Keratinocyte (primary cell): ENCODE results near the gene HHATL. TPM values are rescaled to one million over a fixed set of nuclear protein-coding genes. Genes with fewer than 3 reads are reported as not detected.

Experiments
- DNase-seq: peaks from one replicate; pipeline ENCODE4 v3.0.0-alpha.2; 2011; ENCODE audit warnings: low read depth, missing footprints, low spot score
- FAIRE-seq: peaks from 2 replicates; lab custom pipeline; 2011; peaks lifted over from hg19 to GRCh38; lab: Jason Lieb, UNC
- H2AFZ ChIP-seq: 2 replicates; pipeline ENCODE4 v1.6.0; 2012; ENCODE audit warnings: low read length, control low read depth, inconsistent platforms; ENCODE audit not compliant: control insufficient read depth
- H3K27ac ChIP-seq: 2 replicates; pipeline ENCODE4 v1.5.1; 2011; ENCODE audit warnings: low read length; ENCODE audit not compliant: control insufficient read depth, insufficient read depth
- H3K27me3 ChIP-seq: 3 replicates; pipeline ENCODE4 v1.6.0; 2011; ENCODE audit warnings: low read length; ENCODE audit not compliant: control insufficient read depth, insufficient read depth; ENCODE audit errors: extremely low read depth
- H3K36me3 ChIP-seq, 2 experiments: 2 replicates in 1 of 2; 3 replicates in 1 of 2; pipeline ENCODE4 v1.5.1; 2011; ENCODE audit warnings: low read length in 2 of 2, mild to moderate bottlenecking in 1 of 2; ENCODE audit not compliant: control insufficient read depth in 2 of 2, insufficient read depth in 2 of 2; ENCODE audit errors: extremely low read depth in 1 of 2
- H3K4me1 ChIP-seq: 3 replicates; pipeline ENCODE4 v1.5.1; 2011; ENCODE audit warnings: low read length; ENCODE audit not compliant: control insufficient read depth, insufficient read depth; ENCODE audit errors: extremely low read depth
- H3K4me2 ChIP-seq: 3 replicates; pipeline ENCODE4 v1.6.0; 2011; ENCODE audit warnings: low read depth, low read length; ENCODE audit not compliant: control insufficient read depth, insufficient read depth; ENCODE audit errors: extremely low read depth
- H3K4me3 ChIP-seq, 3 experiments: fragments of 200-600 bp in 1 of 3; sonication (generic) in 1 of 3; 2 replicates in 2 of 3; 3 replicates in 1 of 3; pipeline ENCODE4 v1.5.1; 2011 to 2016; ENCODE audit warnings: low read length in 3 of 3, mild to moderate bottlenecking in 3 of 3, control low read depth in 2 of 3, inconsistent platforms in 1 of 3, low read depth in 1 of 3, mixed read lengths in 1 of 3, mixed run types in 1 of 3, moderate library complexity in 1 of 3; ENCODE audit not compliant: control insufficient read depth in 2 of 3, insufficient read depth in 2 of 3; ENCODE audit errors: extremely low read depth in 1 of 3
- H3K79me2 ChIP-seq: 2 replicates; pipeline ENCODE4 v1.6.0; 2012; ENCODE audit warnings: low read length; ENCODE audit not compliant: control insufficient read depth, insufficient read depth
- H3K9ac ChIP-seq: 3 replicates; pipeline ENCODE4 v1.6.0; 2011; ENCODE audit warnings: low read length; ENCODE audit not compliant: control insufficient read depth, insufficient read depth; ENCODE audit errors: extremely low read depth
- H3K9me1 ChIP-seq: 3 replicates; pipeline ENCODE4 v1.6.0; 2011; ENCODE audit warnings: low read length; ENCODE audit not compliant: control insufficient read depth, insufficient read depth; ENCODE audit errors: extremely low read depth
- H3K9me3 ChIP-seq: 2 replicates; pipeline ENCODE4 v1.5.1; 2012; ENCODE audit warnings: low read depth, low read length; ENCODE audit not compliant: control insufficient read depth
- H4K20me1 ChIP-seq: 3 replicates; pipeline ENCODE4 v1.6.0; 2011; ENCODE audit warnings: low read length; ENCODE audit not compliant: control insufficient read depth, insufficient read depth; ENCODE audit errors: extremely low read depth
- CTCF ChIP-seq, 3 experiments: IDR thresholded peaks in 1 of 3; conservative IDR thresholded peaks in 1 of 3; optimal IDR thresholded peaks in 1 of 3; 2 replicates in 2 of 3; 3 replicates in 1 of 3; pipeline versions ENCODE3 to v1.5.1; 2011; ENCODE audit warnings: low read length in 3 of 3, mild to moderate bottlenecking in 3 of 3, moderate library complexity in 2 of 3, control low read depth in 1 of 3, inconsistent platforms in 1 of 3; ENCODE audit not compliant: insufficient read depth in 2 of 3; ENCODE audit errors: extremely low read depth in 1 of 3
- EZH2 ChIP-seq: IDR thresholded peaks from one replicate; pipeline ENCODE4 v1.6.1; 2012; ENCODE audit warnings: inconsistent platforms, mild to moderate bottlenecking, low read length, moderate library complexity
- dilution Hi-C: fragments of 300-500 bp; cut with MboI; formaldehyde crosslinking; loops from one replicate; pipeline ENCODE4 v1.7.0; 2020; ENCODE audit warnings: low sequenced_read_pairs; ENCODE audit not compliant: extremely low pct_ligation_motif_present
- polyA plus RNA-seq, 5 experiments: library from polyadenylated mRNA; depleted of rRNA in 3 of 5; stranded (reverse) in 3 of 5; stranded (forward) in 1 of 5; unstranded in 1 of 5; fragments of >200 nt; gene quantifications; 1 replicate in 1 of 5; 2 replicates in 3 of 5; 3 replicates in 1 of 5; pipeline versions ENCODE4 v1.2.1 to v1.2.3, GENCODE V29; 2011 to 2012; ENCODE audit warnings: missing spikeins in 2 of 5, low read depth in 1 of 5, low replicate concordance in 1 of 5

Gene HHATL
- polyA plus RNA-seq, 1 donor (not counting 4 experiments of a cell fraction or from before 2014, with no cell fraction given): not detected

DNA sequence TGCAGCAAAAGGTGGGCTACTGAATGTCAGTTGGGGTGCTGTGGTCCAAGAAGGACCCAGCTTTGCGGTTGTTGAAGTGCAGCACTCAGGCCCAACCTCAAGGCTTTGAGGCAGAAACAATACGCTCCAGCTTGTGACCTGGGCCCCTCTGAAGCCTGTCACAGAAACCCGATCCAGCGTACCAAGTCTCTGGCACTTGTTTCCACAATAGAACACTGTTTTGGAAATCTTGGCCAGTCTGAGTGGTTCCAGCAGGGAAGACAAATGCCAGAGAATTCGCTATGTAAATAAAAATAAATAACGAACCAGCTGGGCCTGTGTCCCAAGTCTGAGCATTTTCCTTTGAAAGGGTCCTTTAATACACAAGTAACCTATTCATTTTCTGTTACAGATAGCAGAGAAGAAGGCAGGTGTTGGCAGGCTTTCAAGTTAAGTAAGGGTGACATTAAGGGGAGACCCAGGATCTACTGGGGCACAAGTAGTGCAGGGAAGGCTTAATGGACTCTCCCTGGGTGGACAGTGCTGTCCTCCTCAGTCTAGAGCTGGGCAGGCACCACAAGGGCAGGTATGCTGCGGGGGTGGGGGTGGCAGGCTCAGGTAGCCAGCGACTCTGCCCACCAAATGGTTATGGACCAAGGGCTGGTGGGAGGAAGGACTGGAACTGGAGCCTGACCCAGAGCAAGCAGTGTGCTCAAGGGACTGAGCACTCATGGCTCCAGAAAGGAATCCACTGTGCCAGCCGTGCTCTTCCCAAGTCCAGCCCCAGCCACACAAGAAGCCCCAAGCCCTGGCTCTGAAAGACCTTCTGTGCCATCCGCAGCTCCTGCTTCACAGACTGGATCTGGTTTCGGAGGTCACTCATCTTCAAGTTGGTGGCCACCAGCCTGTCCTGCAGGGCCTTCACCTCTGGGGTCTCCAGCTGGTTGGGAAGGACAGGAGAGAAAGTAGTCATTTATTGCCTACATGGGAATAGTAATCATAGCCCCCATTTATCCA lies 44.2 kb upstream of the HHATL start:
- Histone ChIP-seq H4K20me1 (no peaks in the 10 kb centered on the region), H3K27ac (no peak overlapping the region), H3K4me2 (no peak overlapping the region), H3K9ac (no peak overlapping the region), H3K79me2 (no peaks in the 10 kb centered on the region), H3K4me3 (no peak overlapping the region), H3K27me3 (no peaks in the 10 kb centered on the region), H3K9me1 (no peaks in the 10 kb centered on the region), H2AFZ (no peak overlapping the region), H3K4me1 (peaks cover 9% of the 10 kb centered on the region), H3K36me3 (no peaks in the 10 kb centered on the region), H3K9me3 (no peaks in the 10 kb centered on the region)
- TF ChIP-seq CTCF (optimal IDR thresholded peaks at IDR 0.05 in 1 of 3, IDR thresholded peaks at IDR 0.05 in 1 of 3, conservative IDR thresholded peaks at IDR 0.05 in 1 of 3; ENCODE audit: extremely low read depth in 1 of 3, insufficient read depth in 2 of 3, low read length in 3 of 3) (no peak), EZH2 (no peak)
- no peak for DNase-seq
- FAIRE-seq: no peak
- dilution Hi-C loops: no loop called here

DNA sequence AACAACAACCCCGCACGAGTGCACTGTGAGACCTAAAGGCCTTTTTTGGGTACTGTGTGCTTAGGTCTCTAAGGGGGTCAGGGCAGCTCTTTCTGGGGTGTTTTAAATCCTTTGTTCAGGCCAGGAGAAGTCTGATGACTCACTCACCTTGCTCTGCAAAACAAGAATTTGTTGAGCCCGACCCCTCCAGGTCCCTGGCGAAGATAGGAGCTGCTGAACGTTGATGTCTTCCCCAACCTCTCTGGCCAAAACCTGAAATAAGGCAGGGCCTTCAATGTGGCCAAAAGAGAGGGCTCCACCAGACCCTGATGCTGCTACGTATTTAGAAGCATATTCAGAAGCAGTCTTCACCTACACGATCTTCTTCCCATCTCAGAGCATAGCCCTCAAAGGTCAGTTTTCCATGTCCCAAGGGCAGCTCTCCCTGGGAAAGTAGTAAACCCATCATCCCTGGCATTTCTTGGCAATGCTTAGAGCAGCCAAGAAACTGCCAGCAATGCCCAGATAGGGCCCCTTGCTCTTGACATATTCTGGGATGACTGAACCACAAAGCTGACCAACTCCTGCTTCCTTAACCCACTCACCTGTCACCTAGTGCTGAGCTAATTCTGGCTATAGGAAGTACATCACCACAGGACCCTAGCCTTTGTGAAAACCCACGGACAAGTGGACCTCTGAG lies 43.3 kb upstream of the HHATL start:
- H3K79me2 ChIP-seq: no peaks in the 10 kb centered on the region
- dilution Hi-C loops: no loop called here
- DNase-seq: no peak
- TF ChIP-seq CTCF (optimal IDR thresholded peaks at IDR 0.05 in 1 of 3, IDR thresholded peaks at IDR 0.05 in 1 of 3, conservative IDR thresholded peaks at IDR 0.05 in 1 of 3; ENCODE audit: extremely low read depth in 1 of 3, insufficient read depth in 2 of 3, low read length in 3 of 3) (no peak), EZH2 (no peak)
- H3K4me1 ChIP-seq: peaks cover 9% of the 10 kb centered on the region
- H3K9me3 ChIP-seq: no peaks in the 10 kb centered on the region
- H4K20me1 ChIP-seq: no peaks in the 10 kb centered on the region
- H2AFZ ChIP-seq: no peak overlapping the region
- no peak overlapping the region for H3K9ac ChIP-seq
- no peak overlapping the region for H3K4me2 ChIP-seq
- FAIRE-seq: no peak
- no peaks in the 10 kb centered on the region for H3K27me3 ChIP-seq
- H3K36me3 ChIP-seq: no peaks in the 10 kb centered on the region
- no peak overlapping the region for H3K27ac ChIP-seq
- no peak overlapping the region for H3K4me3 ChIP-seq
- H3K9me1 ChIP-seq: no peaks in the 10 kb centered on the region
